ENCODE data around the gene SLC6A20. TPM values are rescaled to one million over a fixed set of nuclear protein-coding genes. Genes with fewer than 3 reads are reported as not detected.

Gene SLC6A20
- total and polyA plus RNA-seq, 7 experiments from 2014 or later, result not detected

GRCh38 chr3:45819543-45819942 lies 23.2 kb upstream of the SLC6A20 start:
- ChIA-PET POLR2A (no interaction called here), CTCF (no interaction called here)
- Mint-ChIP-seq H3K27ac (no peak overlapping the region), H3K4me3 (no peak overlapping the region), H3K27me3 (peaks cover 0 to 5% (median 0%) of the 10 kb centered on the region in 5 donors), H3K9me3 (peaks cover 0 to 13% (median 0%) of the 10 kb centered on the region in 11 donors), H3K4me1 (peaks cover 0 to 5% (median 0%) of the 10 kb centered on the region in 7 donors), H3K36me3 (peaks cover 0 to 56% (median 52%) of the 10 kb centered on the region in 5 donors)
- intact Hi-C loops (cut with micrococcal nuclease), result no loop called here
- no peak overlapping the region for H3K27ac ChIP-seq (ENCODE audit: low read depth, low read length)
- H3K9me3 ChIP-seq (ENCODE audit: control insufficient read depth in 2 of 3, low read length in 3 of 3), result no peaks in the 10 kb centered on the region
- peaks cover 0 to 6% (median 0%) of the 10 kb centered on the region in 3 experiments for H3K36me3 ChIP-seq (ENCODE audit: control insufficient read depth in 2 of 3, insufficient read depth in 3 of 3, low read length in 3 of 3)
- no peaks in the 10 kb centered on the region for H3K4me1 ChIP-seq (ENCODE audit: control insufficient read depth in 2 of 2, insufficient read depth in 2 of 2, low read length in 2 of 2)
- no peak for DNase-seq
- no peak for ATAC-seq
- H3K4me3 ChIP-seq (ENCODE audit: low read length), result no peak overlapping the region
- H3K27me3 ChIP-seq (ENCODE audit: control insufficient read depth in 2 of 2, insufficient read depth in 2 of 2, low read length in 2 of 2), result no peaks in the 10 kb centered on the region

GRCh38 chr3:45817831-45818522 lies 21.6 kb upstream of the SLC6A20 start:
- Mint-ChIP-seq H3K4me3 (no peak overlapping the region), H3K27me3 (peaks cover 0 to 5% (median 0%) of the 10 kb centered on the region in 5 donors), H3K27ac (no peak overlapping the region), H3K9me3 (peaks cover 0 to 13% (median 0%) of the 10 kb centered on the region in 11 donors), H3K4me1 (peaks cover 0 to 5% (median 0%) of the 10 kb centered on the region in 7 donors), H3K36me3 (peaks cover 0 to 54% (median 46%) of the 10 kb centered on the region in 5 donors)
- intact Hi-C loops (cut with micrococcal nuclease), result no loop called here
- Histone ChIP-seq H3K27me3 (ENCODE audit: control insufficient read depth in 2 of 2, insufficient read depth in 2 of 2, low read length in 2 of 2) (no peaks in the 10 kb centered on the region), H3K4me3 (ENCODE audit: low read length) (no peak overlapping the region), H3K4me1 (ENCODE audit: control insufficient read depth in 2 of 2, insufficient read depth in 2 of 2, low read length in 2 of 2) (no peaks in the 10 kb centered on the region), H3K36me3 (ENCODE audit: control insufficient read depth in 2 of 3, insufficient read depth in 3 of 3, low read length in 3 of 3) (peaks cover 0 to 5% (median 0%) of the 10 kb centered on the region in 3 experiments), H3K9me3 (ENCODE audit: control insufficient read depth in 2 of 3, low read length in 3 of 3) (no peaks in the 10 kb centered on the region), H3K27ac (ENCODE audit: low read depth, low read length) (no peak overlapping the region)
- CTCF ChIA-PET, result no interaction called here
- DNase-seq, result no peak
- no peak for ATAC-seq
- POLR2A ChIA-PET, result no interaction called here

- Histone ChIP-seq H3K4me3 (ENCODE audit: low read length) (no peak overlapping the region), H3K36me3 (ENCODE audit: control insufficient read depth in 2 of 3, insufficient read depth in 3 of 3, low read length in 3 of 3) (no peaks in the 10 kb centered on the region), H3K27ac (ENCODE audit: low read depth, low read length) (no peak overlapping the region), H3K4me1 (ENCODE audit: control insufficient read depth in 2 of 2, insufficient read depth in 2 of 2, low read length in 2 of 2) (no peaks in the 10 kb centered on the region), H3K27me3 (ENCODE audit: control insufficient read depth in 2 of 2, insufficient read depth in 2 of 2, low read length in 2 of 2) (no peaks in the 10 kb centered on the region), H3K9me3 (ENCODE audit: control insufficient read depth in 2 of 3, low read length in 3 of 3) (no peaks in the 10 kb centered on the region)
- intact Hi-C loops (cut with micrococcal nuclease), result no loop called here
- DNase-seq (no peak), ATAC-seq (no peak)
- Mint-ChIP-seq H3K4me3 (no peak overlapping the region), H3K9me3 (peaks cover 0 to 13% (median 0%) of the 10 kb centered on the region in 11 donors), H3K27me3 (peaks cover 0 to 7% (median 0%) of the 10 kb centered on the region in 5 donors), H3K27ac (no peak overlapping the region), H3K36me3 (peaks cover 0 to 51% (median 41%) of the 10 kb centered on the region in 5 donors), H3K4me1 (peaks cover 0 to 5% (median 0%) of the 10 kb centered on the region in 7 donors)
- ChIA-PET CTCF (no interaction called here), POLR2A (no interaction called here)
These were observed 20.2 kb upstream of the SLC6A20 start for GRCh38 chr3:45816544-45816943.

GRCh38 chr3:45814322-45814721 lies 18.0 kb upstream of the SLC6A20 start:
- Mint-ChIP-seq H3K4me3 (no peak overlapping the region), H3K27me3 (peaks cover 0 to 13% (median 0%) of the 10 kb centered on the region in 5 donors), H3K36me3 (peaks cover 3 to 38% (median 34%) of the 10 kb centered on the region in 5 donors), H3K9me3 (peaks cover 0 to 13% (median 0%) of the 10 kb centered on the region in 11 donors), H3K27ac (no peak overlapping the region), H3K4me1 (peaks cover 0 to 5% (median 0%) of the 10 kb centered on the region in 7 donors)
- Histone ChIP-seq H3K36me3 (ENCODE audit: control insufficient read depth in 2 of 3, insufficient read depth in 3 of 3, low read length in 3 of 3) (no peaks in the 10 kb centered on the region), H3K27ac (ENCODE audit: low read depth, low read length) (no peak overlapping the region), H3K4me3 (ENCODE audit: low read length) (no peak overlapping the region), H3K27me3 (ENCODE audit: control insufficient read depth in 2 of 2, insufficient read depth in 2 of 2, low read length in 2 of 2) (no peaks in the 10 kb centered on the region), H3K4me1 (ENCODE audit: control insufficient read depth in 2 of 2, insufficient read depth in 2 of 2, low read length in 2 of 2) (no peaks in the 10 kb centered on the region), H3K9me3 (ENCODE audit: control insufficient read depth in 2 of 3, low read length in 3 of 3) (no peaks in the 10 kb centered on the region)
- POLR2A ChIA-PET, result no interaction called here
- CTCF ChIA-PET, result no interaction called here
- ATAC-seq (no peak), DNase-seq (no peak)
- intact Hi-C loops (cut with micrococcal nuclease), result no loop called here

- Mint-ChIP-seq H3K4me3 (no peak overlapping the region), H3K4me1 (peaks cover 0 to 18% (median 11%) of the 10 kb centered on the region in 7 donors), H3K27me3 (peaks cover 0 to 54% (median 0%) of the 10 kb centered on the region in 5 donors), H3K9me3 (no peaks in the 10 kb centered on the region), H3K27ac (no peak overlapping the region), H3K36me3 (peaks cover 0 to 15% (median 9%) of the 10 kb centered on the region in 5 donors)
- Histone ChIP-seq H3K27ac (ENCODE audit: low read depth, low read length) (no peak overlapping the region), H3K4me1 (ENCODE audit: control insufficient read depth in 2 of 2, insufficient read depth in 2 of 2, low read length in 2 of 2) (no peaks in the 10 kb centered on the region), H3K9me3 (ENCODE audit: control insufficient read depth in 2 of 3, low read length in 3 of 3) (no peaks in the 10 kb centered on the region), H3K36me3 (ENCODE audit: control insufficient read depth in 2 of 3, insufficient read depth in 3 of 3, low read length in 3 of 3) (no peaks in the 10 kb centered on the region), H3K27me3 (ENCODE audit: control insufficient read depth in 2 of 2, insufficient read depth in 2 of 2, low read length in 2 of 2) (no peaks in the 10 kb centered on the region), H3K4me3 (ENCODE audit: low read length) (no peak overlapping the region)
- intact Hi-C loops (cut with micrococcal nuclease), result no loop called here
- ChIA-PET CTCF (no interaction called here), POLR2A (no interaction called here)
- ATAC-seq, result no peak
- no peak for DNase-seq
These were observed 11.6 kb upstream of the SLC6A20 start for GRCh38 chr3:45807681-45808540.

- intact Hi-C loops (cut with micrococcal nuclease), result no loop called here
- no peak overlapping the region for H3K27ac ChIP-seq (ENCODE audit: low read depth, low read length)
- DNase-seq, result no peak
- no peak overlapping the region for H3K4me3 ChIP-seq (ENCODE audit: low read length)
- H3K9me3 ChIP-seq (ENCODE audit: control insufficient read depth in 2 of 3, low read length in 3 of 3), result no peaks in the 10 kb centered on the region
- peaks cover 0 to 15% (median 9%) of the 10 kb centered on the region in 5 donors for H3K36me3 Mint-ChIP-seq
- POLR2A ChIA-PET, result no interaction called here
- H3K9me3 Mint-ChIP-seq, result no peaks in the 10 kb centered on the region
- no peak overlapping the region for H3K4me3 Mint-ChIP-seq
- no peaks in the 10 kb centered on the region for H3K36me3 ChIP-seq (ENCODE audit: control insufficient read depth in 2 of 3, insufficient read depth in 3 of 3, low read length in 3 of 3)
- peaks cover 0 to 53% (median 0%) of the 10 kb centered on the region in 5 donors for H3K27me3 Mint-ChIP-seq
- H3K4me1 Mint-ChIP-seq, result peaks cover 0 to 18% (median 11%) of the 10 kb centered on the region in 7 donors
- no peak overlapping the region for H3K27ac Mint-ChIP-seq
- H3K27me3 ChIP-seq (ENCODE audit: control insufficient read depth in 2 of 2, insufficient read depth in 2 of 2, low read length in 2 of 2), result no peaks in the 10 kb centered on the region
- CTCF ChIA-PET, result no interaction called here
- no peaks in the 10 kb centered on the region for H3K4me1 ChIP-seq (ENCODE audit: control insufficient read depth in 2 of 2, insufficient read depth in 2 of 2, low read length in 2 of 2)
- ATAC-seq, result no peak
These were observed 10.8 kb upstream of the SLC6A20 start for GRCh38 chr3:45807133-45807532.
